GM12872 (cell line): ENCODE measurements around the gene LAMTOR4.

Experiments
- TF ChIP-seq, protein P1 (sequence below): IDR thresholded peaks from 3 replicates; pipeline ENCODE4 v1.5.1; 2011; ENCODE audit warnings: low read depth, mild to moderate bottlenecking, low read length, moderate library complexity; ENCODE audit not compliant: insufficient read depth

LAMTOR4 gene

DNA sequence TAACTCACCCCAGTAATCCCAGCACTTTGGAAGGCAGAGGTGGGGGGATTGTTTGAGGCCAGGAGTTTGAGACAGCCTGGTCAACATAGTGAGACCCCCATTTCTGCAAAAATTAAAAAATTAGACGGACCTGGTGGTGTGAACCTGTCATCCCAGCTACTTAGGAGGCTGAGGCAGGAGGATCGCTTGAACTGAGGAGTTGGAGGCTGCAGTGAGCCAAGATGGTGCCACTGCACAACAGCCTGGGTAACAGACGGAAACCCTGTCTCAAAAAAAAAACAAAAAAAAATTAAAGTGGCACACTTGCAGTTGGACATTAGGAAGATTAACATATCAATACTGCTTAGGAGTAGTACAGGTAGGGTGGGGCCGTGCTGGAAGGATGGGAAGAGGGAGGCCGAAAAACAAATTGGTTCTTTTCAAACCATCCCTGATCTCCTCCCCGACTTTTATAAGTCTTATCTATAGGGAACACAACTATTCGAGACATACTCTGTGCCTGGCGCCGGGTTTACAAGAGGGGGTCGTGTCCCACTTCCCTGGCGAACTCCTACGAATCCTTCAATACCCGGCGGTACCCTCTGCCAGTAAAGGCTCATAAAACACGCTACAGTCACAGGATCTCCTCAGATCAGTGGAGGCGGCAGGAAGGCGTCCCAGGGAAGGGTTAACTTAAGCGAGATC lies 30.2 kb upstream of the LAMTOR4 start:
- TF ChIP-seq, protein P1, sequence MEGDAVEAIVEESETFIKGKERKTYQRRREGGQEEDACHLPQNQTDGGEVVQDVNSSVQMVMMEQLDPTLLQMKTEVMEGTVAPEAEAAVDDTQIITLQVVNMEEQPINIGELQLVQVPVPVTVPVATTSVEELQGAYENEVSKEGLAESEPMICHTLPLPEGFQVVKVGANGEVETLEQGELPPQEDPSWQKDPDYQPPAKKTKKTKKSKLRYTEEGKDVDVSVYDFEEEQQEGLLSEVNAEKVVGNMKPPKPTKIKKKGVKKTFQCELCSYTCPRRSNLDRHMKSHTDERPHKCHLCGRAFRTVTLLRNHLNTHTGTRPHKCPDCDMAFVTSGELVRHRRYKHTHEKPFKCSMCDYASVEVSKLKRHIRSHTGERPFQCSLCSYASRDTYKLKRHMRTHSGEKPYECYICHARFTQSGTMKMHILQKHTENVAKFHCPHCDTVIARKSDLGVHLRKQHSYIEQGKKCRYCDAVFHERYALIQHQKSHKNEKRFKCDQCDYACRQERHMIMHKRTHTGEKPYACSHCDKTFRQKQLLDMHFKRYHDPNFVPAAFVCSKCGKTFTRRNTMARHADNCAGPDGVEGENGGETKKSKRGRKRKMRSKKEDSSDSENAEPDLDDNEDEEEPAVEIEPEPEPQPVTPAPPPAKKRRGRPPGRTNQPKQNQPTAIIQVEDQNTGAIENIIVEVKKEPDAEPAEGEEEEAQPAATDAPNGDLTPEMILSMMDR: no peak

DNA sequence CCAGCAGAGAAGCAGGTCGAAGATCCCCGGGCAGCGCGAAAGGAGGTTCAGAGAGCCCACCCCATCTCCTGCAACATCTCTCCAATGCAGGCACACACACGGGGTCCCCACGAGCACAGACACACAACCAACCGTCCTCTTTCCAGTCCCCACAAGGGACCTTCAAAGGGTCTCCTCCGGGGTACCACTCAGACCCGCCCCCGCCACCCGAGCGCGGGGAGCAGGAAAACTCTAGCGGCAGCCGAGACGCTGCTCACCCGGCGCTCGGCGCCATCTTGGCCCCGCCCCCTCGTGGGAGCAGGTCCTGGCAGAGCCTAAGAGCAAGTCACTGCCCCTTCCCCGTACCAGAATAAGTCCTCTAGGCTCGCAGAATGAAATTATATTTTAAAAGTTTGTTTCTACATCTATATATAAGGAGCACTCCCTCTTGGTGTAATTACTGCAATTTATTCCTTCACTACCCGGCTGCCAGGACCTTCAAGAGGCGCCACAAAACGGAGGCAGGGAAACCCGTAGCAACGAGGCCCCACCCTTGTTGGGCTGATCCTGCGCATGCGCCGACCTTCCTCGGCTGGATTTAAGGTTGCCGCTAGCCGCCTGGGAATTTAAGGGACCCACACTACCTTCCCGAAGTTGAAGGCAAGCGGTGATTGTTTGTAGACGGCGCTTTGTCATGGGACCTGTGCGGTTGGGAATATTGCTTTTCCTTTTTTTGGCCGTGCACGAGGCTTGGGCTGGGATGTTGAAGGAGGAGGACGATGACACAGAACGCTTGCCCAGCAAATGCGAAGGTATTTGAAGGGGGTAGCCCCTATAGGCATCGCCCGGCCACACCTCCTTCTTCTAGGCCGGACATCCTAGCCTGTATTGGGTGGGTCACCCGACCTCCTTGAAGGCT lies 29.4 kb upstream of the LAMTOR4 start, which contains the start of the genes CNPY4 and TAF6:
TSS of gene CNPY4 (plus strand) at position 563 of the 898 bp plus-strand sequence. CDS start at position 674, 111 bp downstream.
TSS of gene TAF6 (minus strand) at position 287 of the 898 bp plus-strand sequence. CDS start 5,149 bp downstream, outside the sequence.
- TF ChIP-seq, protein P1: no peak

DNA sequence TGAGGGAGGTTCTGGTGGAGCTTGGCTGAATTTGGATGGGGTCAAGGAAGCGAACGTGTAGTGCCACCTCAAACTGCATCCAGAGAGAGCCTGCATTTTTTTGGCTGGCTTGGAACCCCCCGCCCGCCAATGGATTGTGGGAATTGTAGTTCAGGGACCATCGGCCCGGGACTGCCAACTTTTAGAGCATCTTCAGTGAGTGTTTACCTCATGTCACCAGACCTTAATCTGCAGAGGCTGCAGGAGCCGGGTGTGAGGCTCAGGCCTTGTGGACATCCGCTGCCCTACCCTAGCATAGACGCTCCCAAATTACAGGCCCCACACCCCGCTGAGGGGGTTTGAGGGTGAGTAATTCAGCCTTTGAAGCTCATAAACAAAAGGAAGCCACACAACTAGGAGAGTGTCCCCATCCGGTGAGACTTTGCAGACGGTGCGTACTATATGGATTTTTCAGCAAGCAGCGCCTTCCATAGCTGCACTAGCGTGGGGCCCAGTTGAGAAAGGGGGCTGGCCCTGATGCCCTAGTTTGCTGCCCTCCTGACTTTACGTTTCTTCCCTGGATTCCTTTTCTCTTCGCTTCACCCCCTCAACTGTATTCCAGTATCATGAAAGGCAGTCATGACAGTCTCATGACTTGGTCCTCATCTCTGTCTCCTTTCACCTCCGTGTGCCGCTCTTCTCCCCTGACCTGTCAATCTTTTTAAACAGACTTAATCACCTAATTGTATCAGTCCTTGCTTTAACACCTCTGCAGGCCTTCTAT lies 28.6 kb upstream of the LAMTOR4 start:
- TF ChIP-seq, protein P1: no peak

GRCh38 chr7:100120733-100121036 lies 28.0 kb upstream of the LAMTOR4 start:
- TF ChIP-seq, protein P1: no peak

GRCh38 chr7:100122067-100122466 lies 26.7 kb upstream of the LAMTOR4 start:
- TF ChIP-seq, protein P1: no peak

- TF ChIP-seq, protein P1: no peak
These were observed 26.1 kb upstream of the LAMTOR4 start for GRCh38 chr7:100122568-100122967.
